Pancreas (tissue), 10 donors: ENCODE results near the gene HLX. TPM values are rescaled to one million over a fixed set of nuclear protein-coding genes. Genes with fewer than 3 reads are reported as not detected.

Experiments
- ATAC-seq, 4 donors: fragments of 200-7000 bp; cut with Tn5 transposase; one replicate each; pipeline versions ENCODE4 v1.8.0 to v1.9.1; 2020; ENCODE audit warnings: mild to moderate bottlenecking in 4 of 4, moderate library complexity in 4 of 4
- DNase-seq, 6 donors: peaks; one replicate each; pipeline ENCODE4 v3.0.0-alpha.2; 2020
- FAIRE-seq: peaks from 2 replicates; lab custom pipeline; 2012; peaks lifted over from hg19 to GRCh38; lab: Jason Lieb, UNC
- H3K27ac ChIP-seq, 4 donors: fragments of 200-600 bp; sonication (generic); 1 replicate in 3 of 4; 2 replicates in 1 of 4; pipeline versions ENCODE4 v1.5.0 to v1.8.0; 2020
- H3K27me3 ChIP-seq, 4 donors: fragments of 200-600 bp; one replicate each; pipeline ENCODE4 v1.8.0; 2021
- H3K36me3 ChIP-seq, 3 donors: fragments of 200-600 bp; sonication (generic) in 1 of 3; one replicate each; pipeline versions ENCODE4 v1.5.0 to v1.8.0; 2020 to 2021
- H3K4me1 ChIP-seq, 3 donors: fragments of 200-600 bp; one replicate each; pipeline ENCODE4 v1.8.0; 2021
- H3K4me3 ChIP-seq, 4 donors: fragments of 200-600 bp; sonication (generic) in 2 of 4; one replicate each; pipeline versions ENCODE4 v1.5.0 to v1.8.0; 2020 to 2021
- H3K9me3 ChIP-seq, 4 donors: fragments of 200-600 bp; one replicate each; pipeline ENCODE4 v1.8.0; 2021
- WGBS, 2 donors: extraction: QIAGEN DNeasy Blood & Tissue Kit; methylation state at CpG; one replicate each; pipeline ENCODE4 v1.1.7; 2013; 5-methylcytosine and 5-hydroxymethylcytosine counted together
- intact Hi-C, 3 donors: fragments of 100-400 bp; cut with DNase I; formaldehyde crosslinking; loops; one replicate each; pipeline versions ENCODE4 v1.11.1 to v1.14.2; 2022
- polyA plus RNA-seq, 2 donors: library from polyadenylated mRNA; stranded (reverse); fragments of 200-250 nt; gene quantifications; one replicate each; pipeline ENCODE4 v1.2.3, GENCODE V29; 2013
- total RNA-seq, 6 donors: library from RNA; stranded (reverse); fragmentation: NEBNext Ultra II Directional in 4 of 6; extraction: Animal tissue kit (Norgen Biotek cat#: 25700) in 4 of 6; gene quantifications; one replicate each; pipeline versions ENCODE4 v1.2.1 to v1.2.4, GENCODE V29; 2021 to 2023
- TF ChIP-seq, protein P1 (sequence below), 4 donors: fragments of 200-600 bp; sonication (generic) in 3 of 4; IDR thresholded peaks; one replicate each; pipeline versions ENCODE4 v1.5.0 to v1.8.0; 2021; ENCODE audit warnings: antibody characterized with exemption in 4 of 4
- donor health status: healthy with polysubstance abuse.
- donor health status: DM: no; HTN: no; CAD: no; lungs with moderate emphysema.
- donor health status: DM: no; HTN: no; CAD: no.
- donor health status: control.
- donor health status: control.
- donor health status: Bipolar disorder and iron deficiency.
- donor health status: DM: yes; HTN: yes; CAD: no.
- donor health status: DM: no; HTN: no; CAD: no.
- donor health status: DM: no; HTN: no; CAD: no.
- donor health status: DM: yes; HTN: yes; CAD: no.

The HLX gene
- total and polyA plus RNA-seq, 8 donors, result 0.74 to 5.9 (median 2.5) TPM

DNA sequence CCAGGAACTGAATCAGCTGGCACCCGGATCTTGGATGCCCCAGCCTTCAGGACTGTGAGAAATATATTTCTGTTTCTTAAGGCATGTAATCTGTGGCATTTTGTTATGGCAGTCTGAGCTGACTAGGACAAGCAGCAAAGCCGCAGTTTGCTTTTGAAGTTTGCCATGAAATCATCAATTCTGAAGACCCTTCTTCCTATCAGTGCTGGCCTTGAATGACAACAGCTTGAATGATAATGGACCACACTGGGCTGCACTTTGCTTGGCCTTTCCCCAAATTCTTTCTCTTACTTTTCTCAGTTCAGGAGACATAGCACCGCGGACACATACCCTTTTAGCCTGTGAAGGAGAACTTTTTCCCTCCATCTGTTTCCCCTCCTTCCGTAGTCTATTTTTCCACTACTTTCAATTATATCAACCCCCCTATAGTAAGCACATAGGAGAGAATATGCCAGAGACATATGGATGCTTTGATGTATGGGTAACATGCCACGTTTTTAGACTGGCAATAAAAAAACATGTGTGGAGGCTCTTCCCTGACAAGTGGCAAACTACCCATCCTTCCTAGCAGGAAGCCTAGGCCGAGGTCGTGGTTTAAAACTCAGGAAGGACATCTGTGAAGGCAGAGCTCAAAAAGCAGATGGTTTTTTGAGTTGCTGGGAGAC, 42.9 kb downstream of the HLX start:
- Histone ChIP-seq H3K9me3 (no peaks in the 10 kb centered on the region), H3K4me3 (no peak overlapping the region), H3K27ac (no peak overlapping the region), H3K4me1 (no peaks in the 10 kb centered on the region), H3K36me3 (no peaks in the 10 kb centered on the region), H3K27me3 (no peaks in the 10 kb centered on the region)
- DNase-seq (no peak), ATAC-seq (no peak), FAIRE-seq (no peak)
- 62 to 64% methylated on average over 8 of the region's 8 CpGs for WGBS, 2 donors
- TF ChIP-seq, protein P1, sequence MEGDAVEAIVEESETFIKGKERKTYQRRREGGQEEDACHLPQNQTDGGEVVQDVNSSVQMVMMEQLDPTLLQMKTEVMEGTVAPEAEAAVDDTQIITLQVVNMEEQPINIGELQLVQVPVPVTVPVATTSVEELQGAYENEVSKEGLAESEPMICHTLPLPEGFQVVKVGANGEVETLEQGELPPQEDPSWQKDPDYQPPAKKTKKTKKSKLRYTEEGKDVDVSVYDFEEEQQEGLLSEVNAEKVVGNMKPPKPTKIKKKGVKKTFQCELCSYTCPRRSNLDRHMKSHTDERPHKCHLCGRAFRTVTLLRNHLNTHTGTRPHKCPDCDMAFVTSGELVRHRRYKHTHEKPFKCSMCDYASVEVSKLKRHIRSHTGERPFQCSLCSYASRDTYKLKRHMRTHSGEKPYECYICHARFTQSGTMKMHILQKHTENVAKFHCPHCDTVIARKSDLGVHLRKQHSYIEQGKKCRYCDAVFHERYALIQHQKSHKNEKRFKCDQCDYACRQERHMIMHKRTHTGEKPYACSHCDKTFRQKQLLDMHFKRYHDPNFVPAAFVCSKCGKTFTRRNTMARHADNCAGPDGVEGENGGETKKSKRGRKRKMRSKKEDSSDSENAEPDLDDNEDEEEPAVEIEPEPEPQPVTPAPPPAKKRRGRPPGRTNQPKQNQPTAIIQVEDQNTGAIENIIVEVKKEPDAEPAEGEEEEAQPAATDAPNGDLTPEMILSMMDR (IDR thresholded peaks at IDR 0.05), result no peak
- intact Hi-C loops, result no loop called here

GRCh38 chr1:220922951-220923350, 43.7 kb downstream of the HLX start:
- H3K27me3 ChIP-seq, result no peaks in the 10 kb centered on the region
- FAIRE-seq (no peak), ATAC-seq (no peak), DNase-seq (no peak)
- no peak overlapping the region for H3K4me3 ChIP-seq
- no peaks in the 10 kb centered on the region for H3K4me1 ChIP-seq
- 48 to 53% methylated on average over 5 of the region's 5 CpGs for WGBS, 2 donors
- no peaks in the 10 kb centered on the region for H3K9me3 ChIP-seq
- no peak overlapping the region for H3K27ac ChIP-seq
- no peaks in the 10 kb centered on the region for H3K36me3 ChIP-seq
- TF ChIP-seq, protein P1 (IDR thresholded peaks at IDR 0.05), result no peak
- intact Hi-C loops, result no loop called here

- Histone ChIP-seq H3K27ac (no peak overlapping the region), H3K36me3 (no peaks in the 10 kb centered on the region), H3K4me1 (no peaks in the 10 kb centered on the region), H3K4me3 (no peak overlapping the region), H3K9me3 (no peaks in the 10 kb centered on the region), H3K27me3 (no peaks in the 10 kb centered on the region)
- intact Hi-C loops, result no loop called here
- TF ChIP-seq, protein P1 (IDR thresholded peaks at IDR 0.05), result no peak
- FAIRE-seq, result no peak
- DNase-seq, result no peak
- no peak for ATAC-seq
- WGBS, 2 donors, result 63 to 66% methylated on average over 3 of the region's 3 CpGs
Measured at GRCh38 chr1:220924331-220924970, 45.2 kb downstream of the HLX start.

DNA sequence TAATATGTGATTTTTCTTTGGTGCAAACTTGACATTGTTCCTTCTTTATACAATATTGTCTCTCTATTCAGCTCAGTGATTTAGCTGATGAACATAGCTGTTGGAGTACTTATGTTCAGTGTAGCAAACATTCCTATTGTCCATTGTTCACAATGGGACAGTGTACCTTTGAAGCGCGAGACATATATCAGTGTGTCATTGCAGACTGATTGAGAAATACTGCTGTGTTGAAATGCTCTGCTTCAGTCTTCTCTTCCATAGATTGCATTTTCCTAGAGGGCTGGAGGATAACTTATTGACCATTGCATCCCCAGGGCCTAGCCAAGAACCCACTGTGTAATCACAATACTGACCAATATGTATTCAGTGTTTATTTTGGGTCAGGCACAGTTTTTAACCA, 46.5 kb downstream of the HLX start:
- Histone ChIP-seq H3K4me3 (no peak overlapping the region), H3K27me3 (no peaks in the 10 kb centered on the region), H3K27ac (no peak overlapping the region), H3K36me3 (no peaks in the 10 kb centered on the region), H3K9me3 (no peaks in the 10 kb centered on the region), H3K4me1 (no peaks in the 10 kb centered on the region)
- FAIRE-seq (no peak), ATAC-seq (no peak), DNase-seq (no peak)
- TF ChIP-seq, protein P1 (IDR thresholded peaks at IDR 0.05), result no peak
- intact Hi-C loops, result no loop called here
- WGBS, 2 donors, result 83 to 84% methylated on average over 2 of the region's 2 CpGs

GRCh38 chr1:220926146-220926545, 46.9 kb downstream of the HLX start:
- Histone ChIP-seq H3K27me3 (no peaks in the 10 kb centered on the region), H3K4me3 (no peak overlapping the region)
- intact Hi-C loops, result no loop called here

More at GRCh38 chr1:220926146-220926545, 46.9 kb downstream of the HLX start:
- Histone ChIP-seq H3K36me3 (no peaks in the 10 kb centered on the region), H3K4me1 (no peaks in the 10 kb centered on the region), H3K9me3 (no peaks in the 10 kb centered on the region), H3K27ac (no peak overlapping the region)
- FAIRE-seq (no peak), DNase-seq (no peak), ATAC-seq (no peak)
- TF ChIP-seq, protein P1 (IDR thresholded peaks at IDR 0.05), result no peak
- 36 to 45% methylated on average over 4 of the region's 4 CpGs for WGBS, 2 donors
